SK-N-MC (cell line): ENCODE measurements around the gene FOXO6.

ENCODE experiments used
- DNase-seq: peaks from one replicate; pipeline ENCODE4 v3.0.0-alpha.2; 2011; ENCODE audit warnings: low read depth, low spot score
- H3K27ac ChIP-seq: fragments of 200-600 bp; sonication (generic); 2 replicates; pipeline ENCODE4 v1.5.1; 2016; ENCODE audit warnings: mixed run types
- H3K36me3 ChIP-seq: fragments of 200-600 bp; sonication (generic); 2 replicates; pipeline ENCODE4 v1.6.1; 2017; ENCODE audit warnings: antibody characterized with exemption, low read length, mixed read lengths; ENCODE audit not compliant: insufficient read depth
- H3K4me3 ChIP-seq: fragments of 200-600 bp; sonication (generic); 2 replicates; pipeline ENCODE4 v1.5.1; 2016
- H3K9ac ChIP-seq: fragments of 200-600 bp; sonication (generic); 2 replicates; pipeline ENCODE4 v1.8.0; 2017; ENCODE audit warnings: mixed run types, mixed read lengths; ENCODE audit not compliant: insufficient read length
- H3K9me3 ChIP-seq: fragments of 200-600 bp; sonication (generic); 2 replicates; pipeline ENCODE4 v1.6.1; 2017; ENCODE audit warnings: low read depth, mild to moderate bottlenecking, antibody characterized with exemption, low read length, moderate library complexity, mixed read lengths
- EZH2 ChIP-seq: fragments of 200-600 bp; sonication (generic); IDR thresholded peaks from one replicate; pipeline ENCODE4 v1.6.1; 2017; ENCODE audit warnings: antibody characterized with exemption
- FOXP2 ChIP-seq: optimal IDR thresholded peaks from 2 replicates; pipeline ENCODE3; 2011; ENCODE audit warnings: mild to moderate bottlenecking, moderate library complexity; ENCODE audit not compliant: insufficient read depth; ENCODE audit errors: extremely low read length, control extremely low read depth
- POLR2AphosphoS5 ChIP-seq: IDR thresholded peaks from 2 replicates; pipeline ENCODE4 v1.6.1; 2012; ENCODE audit warnings: mild to moderate bottlenecking, low read depth, low read length, borderline replicate concordance

Gene FOXO6

GRCh38 chr1:41338820-41339219 lies 22.4 kb upstream of the FOXO6 start:
- no peaks in the 10 kb centered on the region; the same call in 1 of the 2 replicates for H3K9me3 ChIP-seq
- no peaks in the 10 kb centered on the region for H3K36me3 ChIP-seq
- DNase-seq = no peak
- TF ChIP-seq POLR2AphosphoS5 = no peak
- no peak for TF ChIP-seq FOXP2
- TF ChIP-seq EZH2 = no peak
- H3K27ac ChIP-seq = no peak overlapping the region
- H3K9ac ChIP-seq = no peak overlapping the region
- H3K4me3 ChIP-seq = no peak overlapping the region

GRCh38 chr1:41340655-41341364 lies 20.4 kb upstream of the FOXO6 start:
- Histone ChIP-seq H3K9ac (no peak overlapping the region), H3K4me3 (no peak overlapping the region), H3K9me3 (no peaks in the 10 kb centered on the region), H3K36me3 (no peaks in the 10 kb centered on the region), H3K27ac (no peak overlapping the region)
- TF ChIP-seq FOXP2 = no peak
- no peak for TF ChIP-seq EZH2
- no peak for TF ChIP-seq POLR2AphosphoS5
- no peak for DNase-seq

- Histone ChIP-seq H3K4me3 (no peak overlapping the region), H3K9me3 (no peaks in the 10 kb centered on the region), H3K9ac (no peak overlapping the region), H3K36me3 (no peaks in the 10 kb centered on the region), H3K27ac (no peak overlapping the region)
- DNase-seq = no peak
- TF ChIP-seq FOXP2 (no peak), EZH2 (no peak), POLR2AphosphoS5 (no peak)
Observed at GRCh38 chr1:41341365-41341683, 19.9 kb upstream of the FOXO6 start.

GRCh38 chr1:41341772-41342562 lies 19.3 kb upstream of the FOXO6 start:
- Histone ChIP-seq H3K9ac (no peak overlapping the region), H3K4me3 (no peak overlapping the region), H3K36me3 (no peaks in the 10 kb centered on the region), H3K9me3 (no peaks in the 10 kb centered on the region), H3K27ac (no peak overlapping the region)
- TF ChIP-seq FOXP2 = no peak
- TF ChIP-seq EZH2 = no peak
- TF ChIP-seq POLR2AphosphoS5 = no peak
- no peak for DNase-seq

- H3K27ac ChIP-seq = no peak overlapping the region
- no peaks in the 10 kb centered on the region for H3K36me3 ChIP-seq
- TF ChIP-seq POLR2AphosphoS5 = no peak
- no peak for TF ChIP-seq EZH2
- TF ChIP-seq FOXP2 = no peak
- H3K9me3 ChIP-seq = no peaks in the 10 kb centered on the region
- DNase-seq = no peak
- no peak overlapping the region for H3K4me3 ChIP-seq
- H3K9ac ChIP-seq = no peak overlapping the region
Observed at GRCh38 chr1:41342774-41343355, 18.4 kb upstream of the FOXO6 start.

GRCh38 chr1:41343790-41344699 lies 17.2 kb upstream of the FOXO6 start:
- TF ChIP-seq EZH2 = no peak
- TF ChIP-seq FOXP2 = no peak
- no peak for TF ChIP-seq POLR2AphosphoS5
- H3K36me3 ChIP-seq = no peaks in the 10 kb centered on the region
- H3K9ac ChIP-seq = no peak overlapping the region
- no peak for DNase-seq
- H3K4me3 ChIP-seq = no peak overlapping the region
- no peak overlapping the region for H3K27ac ChIP-seq
- H3K9me3 ChIP-seq = no peaks in the 10 kb centered on the region

- TF ChIP-seq FOXP2 = no peak
- no peak for TF ChIP-seq POLR2AphosphoS5
- no peak for TF ChIP-seq EZH2
- H3K9ac ChIP-seq = no peak overlapping the region
- no peaks in the 10 kb centered on the region for H3K36me3 ChIP-seq
- DNase-seq = no peak
- no peaks in the 10 kb centered on the region for H3K9me3 ChIP-seq
- no peak overlapping the region for H3K27ac ChIP-seq
- H3K4me3 ChIP-seq = no peak overlapping the region
Observed at GRCh38 chr1:41344708-41345159, 16.5 kb upstream of the FOXO6 start.

- Histone ChIP-seq H3K9me3 (no peaks in the 10 kb centered on the region), H3K9ac (no peak overlapping the region), H3K36me3 (no peaks in the 10 kb centered on the region), H3K27ac (no peak overlapping the region), H3K4me3 (no peak overlapping the region)
- no peak for DNase-seq
- TF ChIP-seq EZH2 (no peak), POLR2AphosphoS5 (no peak), FOXP2 (no peak)
Observed at GRCh38 chr1:41345434-41346075, 15.7 kb upstream of the FOXO6 start.
